Stimulated activated effector memory CD8-positive, alpha-beta T cell treated with anti-CD3 and anti-CD28 coated beads, Interleukin-12 subunit alpha, Interleukin-12 subunit beta, amount 100 ng/mL, for 72 hours (primary cell): Measurements from ENCODE around the gene MAN2A1.

ENCODE experiments used
- ATAC-seq: fragments of 150-1000 bp; cut with Tn5 transposase; 2 replicates; pipeline ENCODE4 v1.10.0; 2021
- DNase-seq, 2 donors: peaks; one replicate each; pipeline ENCODE4 v3.0.0; 2021 to 2022; ENCODE audit warnings: low spot score in 2 of 2
- H3K27ac Mint-ChIP-seq: one replicate; pipeline ENCODE4 v1.8.0; 2022; ENCODE audit warnings: mild to moderate bottlenecking, mixed read lengths
- H3K36me3 Mint-ChIP-seq: one replicate; pipeline ENCODE4 v1.8.0; 2022; ENCODE audit warnings: mild to moderate bottlenecking, mixed read lengths
- H3K4me1 Mint-ChIP-seq: one replicate; pipeline ENCODE4 v1.8.0; 2022; ENCODE audit warnings: mixed read lengths
- H3K4me3 Mint-ChIP-seq: one replicate; pipeline ENCODE4 v1.8.0; 2022; ENCODE audit warnings: mild to moderate bottlenecking, mixed read lengths
- H3K9me3 Mint-ChIP-seq: one replicate; pipeline ENCODE4 v1.8.0; 2022; ENCODE audit warnings: mixed read lengths

Gene MAN2A1

GRCh38 chr5:109689740-109690241 is at the start of gene MAN2A1:
Gene MAN2A1 (plus strand): TSS chr5:109689927. CDS start chr5:109690418, 491 bp downstream.
- H3K4me3 Mint-ChIP-seq = peak within 1 kb of the TSS; percentile 83
- peaks cover 46% of the 10 kb centered on the region for H3K4me1 Mint-ChIP-seq
- H3K36me3 Mint-ChIP-seq = peaks cover 14% of the 10 kb centered on the region
- H3K9me3 Mint-ChIP-seq = no peaks in the 10 kb centered on the region
- peak within 1 kb of the TSS; percentile 90 for H3K27ac Mint-ChIP-seq
- peak in 1 of 2 donors; percentile 60 for DNase-seq
- peak; percentile 75 for ATAC-seq

GRCh38 chr5:109640976-109641375 is 48.8 kb upstream of the MAN2A1 start:
- no peaks in the 10 kb centered on the region for H3K36me3 Mint-ChIP-seq
- no peak for DNase-seq
- H3K9me3 Mint-ChIP-seq = no peaks in the 10 kb centered on the region
- no peaks in the 10 kb centered on the region for H3K4me1 Mint-ChIP-seq
- H3K27ac Mint-ChIP-seq = no peak overlapping the region
- no peak for ATAC-seq
- no peak overlapping the region for H3K4me3 Mint-ChIP-seq

- no peak for ATAC-seq
- Mint-ChIP-seq H3K4me1 (no peaks in the 10 kb centered on the region), H3K36me3 (no peaks in the 10 kb centered on the region), H3K27ac (no peak overlapping the region), H3K9me3 (no peaks in the 10 kb centered on the region), H3K4me3 (no peak overlapping the region)
- DNase-seq = no peak
Measured at GRCh38 chr5:109643791-109644350, 45.9 kb upstream of the MAN2A1 start.

- Mint-ChIP-seq H3K36me3 (no peaks in the 10 kb centered on the region), H3K4me1 (no peaks in the 10 kb centered on the region), H3K4me3 (no peak overlapping the region), H3K9me3 (no peaks in the 10 kb centered on the region), H3K27ac (no peak overlapping the region)
- no peak for DNase-seq
- no peak for ATAC-seq
Measured at GRCh38 chr5:109644829-109645228, 44.9 kb upstream of the MAN2A1 start.

GRCh38 chr5:109645707-109646192 is 44.0 kb upstream of the MAN2A1 start:
- no peaks in the 10 kb centered on the region for H3K36me3 Mint-ChIP-seq
- ATAC-seq (no peak), DNase-seq (no peak)
- no peak overlapping the region for H3K27ac Mint-ChIP-seq
- H3K9me3 Mint-ChIP-seq = no peaks in the 10 kb centered on the region
- H3K4me1 Mint-ChIP-seq = no peaks in the 10 kb centered on the region
- no peak overlapping the region for H3K4me3 Mint-ChIP-seq

GRCh38 chr5:109649318-109649717 is 40.4 kb upstream of the MAN2A1 start:
- Mint-ChIP-seq H3K27ac (no peak overlapping the region), H3K4me3 (no peak overlapping the region), H3K4me1 (no peaks in the 10 kb centered on the region), H3K9me3 (no peaks in the 10 kb centered on the region), H3K36me3 (no peaks in the 10 kb centered on the region)
- no peak for DNase-seq
- ATAC-seq = no peak

GRCh38 chr5:109650493-109650892 is 39.2 kb upstream of the MAN2A1 start:
- Mint-ChIP-seq H3K27ac (no peak overlapping the region), H3K36me3 (no peaks in the 10 kb centered on the region), H3K9me3 (no peaks in the 10 kb centered on the region), H3K4me3 (no peak overlapping the region), H3K4me1 (no peaks in the 10 kb centered on the region)
- DNase-seq (no peak), ATAC-seq (no peak)

- no peak overlapping the region for H3K4me3 Mint-ChIP-seq
- no peaks in the 10 kb centered on the region for H3K9me3 Mint-ChIP-seq
- peaks cover 10% of the 10 kb centered on the region for H3K4me1 Mint-ChIP-seq
- DNase-seq (no peak), ATAC-seq (no peak)
- H3K36me3 Mint-ChIP-seq = peaks cover 1% of the 10 kb centered on the region
- no peak overlapping the region for H3K27ac Mint-ChIP-seq
Measured at GRCh38 chr5:109652096-109652495, 37.6 kb upstream of the MAN2A1 start.

- Mint-ChIP-seq H3K36me3 (peaks cover 5% of the 10 kb centered on the region), H3K9me3 (no peaks in the 10 kb centered on the region), H3K4me3 (no peak overlapping the region), H3K27ac (no peak overlapping the region), H3K4me1 (peaks cover 15% of the 10 kb centered on the region)
- ATAC-seq (no peak), DNase-seq (no peak)
Measured at GRCh38 chr5:109653042-109653441, 36.7 kb upstream of the MAN2A1 start.

GRCh38 chr5:109653561-109654239 is 36.0 kb upstream of the MAN2A1 start:
- no peak overlapping the region for H3K27ac Mint-ChIP-seq
- ATAC-seq = no peak
- DNase-seq = no peak
- no peaks in the 10 kb centered on the region for H3K9me3 Mint-ChIP-seq
- H3K4me3 Mint-ChIP-seq = no peak overlapping the region
- peaks cover 5% of the 10 kb centered on the region for H3K36me3 Mint-ChIP-seq
- peaks cover 15% of the 10 kb centered on the region for H3K4me1 Mint-ChIP-seq

- peaks cover 15% of the 10 kb centered on the region for H3K4me1 Mint-ChIP-seq
- H3K27ac Mint-ChIP-seq = no peak overlapping the region
- ATAC-seq (peak; percentile 86), DNase-seq (no peak)
- no peaks in the 10 kb centered on the region for H3K9me3 Mint-ChIP-seq
- H3K36me3 Mint-ChIP-seq = peaks cover 5% of the 10 kb centered on the region
- no peak overlapping the region for H3K4me3 Mint-ChIP-seq
Measured at GRCh38 chr5:109654455-109654854, 35.3 kb upstream of the MAN2A1 start.

- Mint-ChIP-seq H3K4me3 (no peak overlapping the region), H3K27ac (no peak overlapping the region), H3K36me3 (peaks cover 5% of the 10 kb centered on the region), H3K9me3 (no peaks in the 10 kb centered on the region), H3K4me1 (peaks cover 15% of the 10 kb centered on the region)
- no peak for DNase-seq
- no peak for ATAC-seq
Measured at GRCh38 chr5:109655841-109656240, 33.9 kb upstream of the MAN2A1 start.

GRCh38 chr5:109656829-109657228 is 32.9 kb upstream of the MAN2A1 start:
- DNase-seq = no peak
- Mint-ChIP-seq H3K36me3 (peaks cover 5% of the 10 kb centered on the region), H3K9me3 (no peaks in the 10 kb centered on the region), H3K4me3 (no peak overlapping the region), H3K4me1 (peaks cover 15% of the 10 kb centered on the region), H3K27ac (no peak overlapping the region)
- peak; percentile 81 for ATAC-seq

- H3K27ac Mint-ChIP-seq = no peak overlapping the region
- H3K4me3 Mint-ChIP-seq = no peak overlapping the region
- H3K36me3 Mint-ChIP-seq = peaks cover 5% of the 10 kb centered on the region
- ATAC-seq (no peak), DNase-seq (no peak)
- H3K4me1 Mint-ChIP-seq = peaks cover 15% of the 10 kb centered on the region
- H3K9me3 Mint-ChIP-seq = no peaks in the 10 kb centered on the region
Measured at GRCh38 chr5:109659901-109660300, 29.8 kb upstream of the MAN2A1 start.

GRCh38 chr5:109660301-109660700 is 29.4 kb upstream of the MAN2A1 start:
- Mint-ChIP-seq H3K36me3 (peaks cover 5% of the 10 kb centered on the region), H3K27ac (no peak overlapping the region), H3K9me3 (no peaks in the 10 kb centered on the region), H3K4me3 (no peak overlapping the region), H3K4me1 (peaks cover 15% of the 10 kb centered on the region)
- no peak for DNase-seq
- no peak for ATAC-seq

- Mint-ChIP-seq H3K4me3 (no peak overlapping the region), H3K36me3 (no peaks in the 10 kb centered on the region)
- ATAC-seq = no peak
Measured at GRCh38 chr5:109668237-109668636, 21.5 kb upstream of the MAN2A1 start.

More at GRCh38 chr5:109668237-109668636, 21.5 kb upstream of the MAN2A1 start:
- H3K9me3 Mint-ChIP-seq = no peaks in the 10 kb centered on the region
- no peak overlapping the region for H3K27ac Mint-ChIP-seq
- DNase-seq = no peak
- H3K4me1 Mint-ChIP-seq = no peaks in the 10 kb centered on the region
